NCI-H460 (cell line): ENCODE results near the gene CAMKV. TPM values are rescaled to one million over a fixed set of nuclear protein-coding genes. Genes with fewer than 3 reads are reported as not detected.
"Not testable (repeated sequence)": the region's sequence is repeated elsewhere in the genome, so short reads cannot be mapped to it uniquely, and the experiment has no call there.

Experiments
- DNase-seq: peaks from one replicate; pipeline ENCODE4 v3.0.0-alpha.2; 2016; ENCODE audit warnings: low read depth; ENCODE audit errors: extremely low read depth
- polyA plus RNA-seq: library from polyadenylated mRNA; depleted of rRNA; stranded (reverse); fragments of >200 nt; gene quantifications from 2 replicates; pipeline ENCODE4 v1.2.3, GENCODE V29; 2014; cell fraction: nucleus; rRNA removed
- total RNA-seq: library from RNA; depleted of rRNA; stranded (reverse); fragments of >200 nt; shearing (Covaris generic); gene quantifications from 2 replicates; pipeline ENCODE4 v1.2.3, GENCODE V29; 2014; rRNA removed

Gene CAMKV, protein sequence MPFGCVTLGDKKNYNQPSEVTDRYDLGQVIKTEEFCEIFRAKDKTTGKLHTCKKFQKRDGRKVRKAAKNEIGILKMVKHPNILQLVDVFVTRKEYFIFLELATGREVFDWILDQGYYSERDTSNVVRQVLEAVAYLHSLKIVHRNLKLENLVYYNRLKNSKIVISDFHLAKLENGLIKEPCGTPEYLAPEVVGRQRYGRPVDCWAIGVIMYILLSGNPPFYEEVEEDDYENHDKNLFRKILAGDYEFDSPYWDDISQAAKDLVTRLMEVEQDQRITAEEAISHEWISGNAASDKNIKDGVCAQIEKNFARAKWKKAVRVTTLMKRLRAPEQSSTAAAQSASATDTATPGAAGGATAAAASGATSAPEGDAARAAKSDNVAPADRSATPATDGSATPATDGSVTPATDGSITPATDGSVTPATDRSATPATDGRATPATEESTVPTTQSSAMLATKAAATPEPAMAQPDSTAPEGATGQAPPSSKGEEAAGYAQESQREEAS
- total RNA-seq: 0.26 TPM in 1 of 2 replicates, not detected in the other
- 0.18 and 0.47 TPM in 2 replicates for polyA plus RNA-seq

DNA sequence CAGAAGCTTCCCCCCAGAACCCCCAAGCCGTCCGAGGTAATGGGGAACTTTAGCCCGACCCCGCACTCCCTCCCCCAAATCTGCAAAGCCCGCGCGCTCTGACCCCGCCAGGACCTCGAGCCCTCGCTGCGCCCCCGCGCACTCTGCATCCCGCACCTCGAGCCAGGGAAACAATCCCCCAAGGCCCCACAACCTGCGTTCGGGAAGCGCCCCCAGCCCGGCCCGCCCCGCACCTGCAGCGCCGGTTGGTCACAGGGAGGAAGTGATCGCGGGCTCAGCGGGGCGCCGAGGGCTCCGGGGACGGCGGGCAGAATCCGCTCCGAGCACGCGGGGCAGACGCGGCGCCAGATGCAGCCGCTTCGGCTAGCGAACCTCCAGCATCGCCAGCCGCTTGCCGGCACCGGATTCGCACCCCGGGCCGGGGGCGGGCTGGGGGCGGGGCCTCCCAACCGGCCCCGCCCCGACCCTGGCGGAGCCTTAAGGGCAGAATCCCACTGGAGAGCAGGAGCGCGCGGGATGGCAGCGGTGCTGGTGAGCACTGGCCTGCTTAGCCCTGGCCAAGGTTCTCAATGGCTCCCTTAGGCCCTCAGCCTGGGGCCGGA lies at the start of gene CAMKV:
TSS of gene CAMKV (minus strand) at position 382 of the 602 bp plus-strand sequence. CDS start 7,518 bp downstream, outside the sequence.
- no peak for DNase-seq

DNA sequence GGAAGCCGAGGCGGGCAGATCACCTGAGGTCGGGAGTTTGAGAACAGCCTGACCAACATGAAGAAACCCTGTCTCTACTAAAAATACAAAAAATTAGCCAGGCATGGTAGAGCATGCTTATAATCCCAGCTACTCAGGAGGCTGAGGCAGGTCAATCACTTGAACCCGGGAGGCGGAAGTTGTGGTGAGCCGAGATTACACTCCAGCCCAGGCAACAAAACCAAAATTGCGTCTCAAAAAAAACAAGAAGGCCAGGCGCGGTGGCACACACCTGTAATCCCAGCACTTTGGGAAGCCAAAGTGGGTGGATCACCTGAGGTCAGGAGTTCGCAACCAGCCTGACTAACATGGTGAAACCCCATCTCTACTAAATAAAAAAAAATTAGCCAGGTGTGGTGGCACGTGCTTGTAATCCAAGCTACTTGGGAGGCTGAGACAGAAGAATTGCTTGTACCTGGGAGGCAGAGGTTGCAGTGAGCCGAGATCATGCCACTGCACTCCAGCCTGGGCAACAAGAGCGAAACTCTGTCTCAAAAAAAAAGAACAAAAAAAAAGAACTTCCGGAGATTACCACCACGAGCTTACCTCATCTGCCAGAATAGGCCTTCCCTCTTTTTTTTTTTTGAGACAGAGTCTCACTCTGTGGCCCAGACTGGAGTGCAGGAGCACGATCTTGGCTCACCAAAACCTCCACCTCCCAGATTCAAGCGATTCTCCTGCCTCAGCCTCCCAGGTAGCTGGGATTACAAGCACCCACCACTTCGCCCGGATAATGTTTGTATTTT lies 48.3 kb upstream of the CAMKV start:
- not testable (repeated sequence) for DNase-seq

DNA sequence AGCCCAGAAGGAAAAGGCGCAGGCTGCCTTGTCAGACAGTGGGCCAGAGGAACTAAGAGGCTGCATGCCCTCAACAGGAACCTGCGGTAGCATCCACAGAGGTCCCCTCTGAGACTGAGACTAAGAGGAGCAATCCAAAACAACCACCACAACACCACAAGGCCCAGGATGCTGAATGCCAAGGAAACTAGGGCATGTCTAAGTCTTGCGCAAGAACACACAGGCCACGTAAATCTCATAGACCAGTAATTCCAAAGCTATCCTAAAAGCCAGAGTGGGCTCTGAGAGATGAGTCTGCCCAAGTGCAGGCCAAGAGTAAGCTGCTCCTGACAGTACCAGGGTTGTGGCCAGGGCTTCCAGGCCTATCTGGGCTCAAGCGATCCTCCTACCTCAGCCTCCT lies 47.0 kb upstream of the CAMKV start:
- DNase-seq: no peak

DNA sequence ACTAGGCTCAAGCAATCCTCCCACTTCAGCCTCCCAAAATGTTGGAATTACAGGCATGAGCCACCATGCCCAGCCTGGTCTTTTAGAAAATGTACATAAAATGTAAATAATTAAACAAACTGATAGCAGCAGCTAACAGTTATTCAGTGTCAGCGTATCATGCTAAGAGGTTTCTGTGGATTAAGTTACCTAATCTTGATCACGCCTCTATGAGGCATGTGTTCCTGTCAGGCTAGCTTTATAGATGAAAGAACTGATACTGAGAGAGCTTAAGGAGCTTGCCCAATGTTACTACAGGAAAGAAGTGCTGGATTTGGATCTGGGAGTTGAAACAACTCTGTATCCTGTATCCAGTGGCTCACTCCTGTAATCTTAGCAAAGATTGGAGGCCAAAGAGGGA lies 45.2 kb upstream of the CAMKV start:
- DNase-seq: no peak

DNA sequence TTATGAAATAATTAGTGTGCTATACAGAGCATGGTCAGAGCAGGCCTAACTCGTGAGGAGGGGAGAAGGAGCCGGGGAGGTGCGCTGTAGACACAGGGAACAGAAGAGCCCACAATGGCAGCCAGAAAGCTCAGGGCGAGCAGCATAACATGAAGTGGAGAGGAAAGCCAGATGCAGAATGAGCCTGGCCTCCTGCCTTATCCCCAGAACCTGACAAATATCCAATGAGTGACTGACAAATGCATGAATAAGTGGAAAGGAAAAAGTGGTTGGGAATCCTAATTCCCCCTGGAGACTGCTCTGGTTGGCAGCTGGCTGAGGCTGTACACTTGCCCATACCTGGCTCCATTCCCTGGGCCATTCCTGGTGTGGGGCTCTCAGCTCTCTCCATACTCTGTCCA lies 43.2 kb upstream of the CAMKV start:
- no peak for DNase-seq

DNA sequence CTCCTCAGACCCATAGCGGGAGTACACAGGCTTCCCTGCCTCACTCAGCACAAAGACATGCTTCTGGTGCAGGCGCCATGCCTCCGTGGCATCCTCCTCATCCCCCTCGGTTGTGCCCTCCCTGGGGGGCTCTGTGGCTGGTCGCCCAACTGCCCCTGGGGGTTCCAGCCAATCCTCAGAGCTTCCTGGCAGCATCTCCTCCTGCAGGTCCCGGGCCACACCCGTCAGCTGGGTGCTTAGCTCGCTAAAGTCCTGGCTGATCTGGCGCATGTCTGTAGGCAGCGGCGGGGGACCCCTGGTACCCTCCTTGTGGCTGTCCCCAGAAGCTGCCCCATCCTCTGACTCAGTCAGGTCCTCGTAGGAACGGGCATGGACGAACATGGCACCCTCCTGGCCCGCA lies 41.9 kb upstream of the CAMKV start:
- no peak for DNase-seq

DNA sequence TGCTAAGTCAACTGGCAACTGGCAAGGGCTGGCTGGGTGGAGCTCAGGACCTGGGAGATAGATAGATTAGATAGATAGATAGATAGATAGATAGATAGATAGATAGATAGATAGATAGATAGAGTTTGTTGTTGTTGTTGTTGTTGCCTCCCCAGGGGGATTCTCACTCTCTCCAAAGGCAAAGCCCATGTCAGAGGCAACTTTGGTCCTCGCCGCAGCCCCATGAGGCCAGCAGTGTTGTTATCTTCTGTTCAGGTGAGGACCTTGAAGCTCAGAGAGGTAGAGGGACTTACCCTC lies 41.4 kb upstream of the CAMKV start:
- DNase-seq: no peak

DNA sequence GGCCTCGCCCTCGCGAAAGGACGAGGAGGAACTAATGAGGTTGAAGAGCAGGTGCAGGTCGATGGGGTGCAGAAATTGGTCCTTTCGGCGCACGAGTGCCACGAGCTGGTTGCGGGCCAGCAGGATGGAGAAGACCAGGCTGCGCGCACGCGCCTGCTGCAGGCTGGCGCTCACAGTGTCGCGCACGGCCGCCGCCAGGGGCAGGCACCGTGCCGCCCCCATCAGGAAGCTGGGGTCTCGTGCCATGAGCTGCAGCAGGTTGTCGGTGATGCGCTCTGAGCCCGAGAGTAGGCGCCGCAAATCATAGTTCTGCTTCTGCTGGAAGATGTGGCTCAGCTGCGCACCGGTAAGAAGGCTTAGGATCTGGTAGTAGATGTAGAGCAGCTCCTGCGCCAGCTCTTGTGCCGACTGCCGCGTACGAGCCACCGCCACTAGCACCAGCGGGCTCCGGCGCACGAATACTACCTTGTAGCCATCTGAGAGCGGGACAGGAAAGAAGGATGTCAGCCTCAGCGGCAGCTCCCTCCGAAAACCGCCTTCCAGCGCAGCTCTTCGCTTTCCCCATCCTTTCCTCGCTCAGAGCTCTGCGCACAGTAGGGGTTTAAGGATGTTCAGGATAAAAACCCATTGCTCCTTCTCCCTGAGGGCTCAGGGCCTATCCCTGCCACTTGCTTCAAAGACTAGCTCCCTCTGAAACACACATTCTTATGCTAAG lies 40.9 kb upstream of the CAMKV start:
- DNase-seq: no peak

DNA sequence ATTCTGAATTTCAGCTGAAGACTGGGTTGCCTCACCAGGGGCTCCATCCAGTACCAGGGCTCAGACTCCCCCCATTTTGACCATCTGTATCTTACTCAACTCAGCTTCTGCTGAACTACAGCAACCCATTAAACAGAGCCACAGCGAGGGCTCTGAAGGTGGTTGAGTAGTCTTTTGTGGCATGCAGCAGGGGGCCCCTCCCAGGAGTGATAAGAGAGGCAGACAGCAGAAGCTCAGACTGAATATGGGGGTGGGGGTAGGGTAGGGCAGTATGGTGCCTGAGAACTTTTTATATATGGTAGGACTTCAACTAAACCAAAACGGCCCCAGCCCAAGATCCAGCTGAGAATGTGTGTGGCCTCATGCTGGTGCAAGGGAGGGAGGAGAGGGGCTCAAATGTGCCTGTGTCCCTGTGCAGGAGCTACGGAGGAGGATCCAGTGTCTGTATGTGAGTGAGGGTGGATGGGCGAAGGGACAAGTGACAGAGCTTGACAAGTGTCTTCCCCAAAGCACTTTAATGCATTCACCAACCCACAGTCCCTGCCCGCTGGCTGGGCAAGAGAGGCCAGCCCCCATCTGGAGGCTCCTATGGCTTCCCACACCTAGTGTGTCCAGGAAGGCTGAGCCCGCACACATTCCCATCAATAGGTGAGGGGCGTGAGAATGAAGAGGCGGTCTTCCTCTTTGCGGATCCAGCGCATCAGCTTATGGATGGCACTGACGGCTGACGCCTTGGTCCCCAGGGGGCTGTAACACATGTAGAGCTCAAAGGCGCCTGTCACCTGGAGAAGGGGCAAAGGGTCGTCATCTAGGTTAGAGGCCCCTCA lies 38.9 kb upstream of the CAMKV start:
- DNase-seq: no peak

DNA sequence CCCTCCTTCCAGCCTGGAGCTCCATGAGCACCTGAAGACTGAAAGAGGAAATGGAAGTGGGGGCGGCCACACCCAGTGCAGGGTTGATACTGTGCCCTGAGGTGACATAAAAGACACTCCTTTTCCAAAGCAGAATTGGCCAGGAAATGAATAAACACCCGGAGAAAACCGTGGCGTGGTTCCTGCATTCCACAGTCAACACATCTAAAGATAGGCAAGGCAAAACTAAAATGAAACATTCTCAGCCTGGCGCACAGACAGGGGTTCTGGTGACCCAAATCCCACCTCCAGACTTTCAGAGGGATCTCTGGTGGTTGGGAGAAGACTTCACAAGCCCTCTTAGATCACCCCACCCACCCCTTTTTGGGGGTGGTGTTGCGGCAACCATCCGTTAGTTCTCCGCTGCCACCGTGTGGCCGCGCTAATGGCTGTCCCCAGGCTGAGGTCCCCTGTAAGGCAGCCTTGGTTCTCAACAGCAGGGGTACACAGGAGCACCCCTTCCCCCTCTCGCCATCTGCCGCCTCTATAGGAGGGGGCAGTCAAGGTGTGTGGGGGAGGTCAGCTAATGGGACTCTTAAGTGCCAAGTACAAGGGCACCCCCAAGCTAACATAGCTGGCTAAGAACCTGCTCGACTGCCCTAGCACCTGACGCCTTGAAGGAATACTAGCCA lies 36.5 kb upstream of the CAMKV start:
- DNase-seq: peak; percentile 29

DNA sequence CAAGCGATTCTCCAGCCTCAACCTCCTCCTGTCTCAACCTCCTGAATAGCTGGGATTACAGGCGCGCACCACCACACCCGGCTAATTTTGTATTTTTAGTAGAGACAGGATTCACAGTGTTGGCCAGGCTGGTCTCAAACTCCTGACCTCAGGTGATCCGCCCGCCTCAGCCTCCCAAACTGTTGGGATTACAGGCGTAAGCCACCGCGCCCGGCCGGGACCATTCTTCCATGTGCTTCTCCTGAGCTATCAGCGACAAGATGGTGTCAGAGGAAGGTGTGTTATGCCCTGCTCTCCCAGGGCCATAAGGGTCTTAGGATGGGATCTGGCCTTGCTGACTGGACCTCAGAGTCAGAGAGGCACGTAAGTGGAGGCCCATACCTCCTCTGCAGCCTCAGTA lies 34.7 kb upstream of the CAMKV start:
- DNase-seq: not testable (repeated sequence)

DNA sequence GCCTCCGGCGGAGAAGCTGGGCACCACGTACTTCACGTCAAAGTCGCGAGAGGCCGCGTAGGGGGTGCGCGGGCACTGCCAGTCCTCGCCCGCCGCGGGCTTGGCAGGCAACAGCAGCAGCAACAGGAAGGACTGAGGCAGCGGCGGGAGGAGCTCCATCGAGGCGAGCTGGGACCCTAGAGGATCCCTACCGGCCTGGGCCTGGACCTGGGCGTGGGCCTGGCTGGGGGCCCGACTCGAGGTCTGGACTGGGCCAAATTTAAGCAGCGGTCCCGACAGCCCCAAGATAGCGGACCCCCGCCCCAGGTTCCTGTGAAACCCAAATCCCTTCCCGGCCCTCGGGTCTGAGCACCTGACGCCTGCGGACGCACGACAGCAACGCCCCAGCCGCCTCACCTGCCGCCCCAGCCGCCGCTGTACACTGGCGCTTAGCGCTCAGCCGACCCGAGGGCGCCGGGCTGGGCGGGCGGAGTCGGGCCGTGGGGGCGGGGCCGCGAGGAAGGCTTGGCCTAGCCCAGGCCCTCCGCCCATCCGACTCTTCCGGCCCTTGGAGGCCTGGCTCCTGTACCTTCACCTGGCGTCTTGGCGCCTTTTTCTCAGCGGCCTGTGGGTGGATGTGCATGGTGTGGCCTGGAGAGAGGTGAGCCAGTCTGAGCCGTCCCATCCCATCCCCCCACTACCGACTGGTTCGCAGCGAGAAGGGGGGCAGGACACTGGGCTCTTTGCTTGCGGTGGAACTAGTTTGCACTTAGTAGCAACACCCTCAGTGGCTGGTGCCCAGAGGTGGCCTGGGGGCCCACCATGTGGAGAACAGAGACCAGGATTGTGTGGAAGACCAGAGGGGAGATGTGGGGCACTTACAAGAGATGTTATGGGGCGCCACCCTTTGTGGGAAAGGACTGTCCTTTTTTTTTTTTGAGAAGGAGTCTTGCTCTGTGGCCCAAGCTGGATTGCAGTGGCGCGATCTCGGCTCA lies 34.0 kb upstream of the CAMKV start, which contains the start of gene MST1R:
TSS of gene MST1R (minus strand) at position 423 of the 974 bp plus-strand sequence. CDS start at position 159, 264 bp downstream.
- DNase-seq: peak; percentile 40

DNA sequence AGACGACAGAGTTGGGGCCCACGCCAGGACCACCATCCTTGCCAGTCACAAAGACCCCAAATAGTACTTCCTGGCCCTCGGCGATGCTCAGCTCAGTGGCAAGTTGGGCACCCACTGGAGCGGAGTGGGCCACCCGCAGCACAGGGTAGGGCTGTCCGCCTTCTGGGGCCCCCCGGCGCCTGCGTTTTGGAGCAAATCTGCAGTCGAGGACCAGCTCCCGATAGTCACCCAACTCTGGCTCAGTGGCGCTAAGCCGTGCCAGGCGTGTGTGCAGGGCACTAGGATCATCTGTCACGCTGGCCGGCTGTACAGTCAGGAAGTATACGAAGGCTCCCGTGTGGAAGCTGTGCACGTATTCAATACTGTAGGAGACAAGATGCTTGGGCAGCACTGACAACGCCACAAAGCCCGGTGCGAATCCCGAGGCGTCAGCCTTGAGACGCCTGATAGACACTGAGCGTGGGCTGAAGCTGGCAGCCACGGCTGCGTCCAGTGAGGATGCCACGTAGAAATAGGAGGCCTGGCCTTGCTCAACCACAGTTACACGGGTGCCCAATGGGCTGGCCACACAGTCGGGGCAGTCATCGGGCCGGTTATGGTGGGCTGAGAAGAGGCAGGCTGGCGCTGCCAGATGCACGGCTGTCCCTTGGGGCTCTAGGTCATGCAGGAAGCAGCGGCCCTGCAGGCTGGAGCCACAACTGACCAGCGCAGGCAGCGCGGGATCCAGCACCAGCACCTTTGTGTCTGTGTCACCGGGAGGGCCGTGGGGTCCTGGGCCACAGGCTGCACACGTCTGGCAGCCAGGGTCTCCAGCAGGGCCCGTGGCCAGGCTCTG lies 33.0 kb upstream of the CAMKV start:
- no peak for DNase-seq

DNA sequence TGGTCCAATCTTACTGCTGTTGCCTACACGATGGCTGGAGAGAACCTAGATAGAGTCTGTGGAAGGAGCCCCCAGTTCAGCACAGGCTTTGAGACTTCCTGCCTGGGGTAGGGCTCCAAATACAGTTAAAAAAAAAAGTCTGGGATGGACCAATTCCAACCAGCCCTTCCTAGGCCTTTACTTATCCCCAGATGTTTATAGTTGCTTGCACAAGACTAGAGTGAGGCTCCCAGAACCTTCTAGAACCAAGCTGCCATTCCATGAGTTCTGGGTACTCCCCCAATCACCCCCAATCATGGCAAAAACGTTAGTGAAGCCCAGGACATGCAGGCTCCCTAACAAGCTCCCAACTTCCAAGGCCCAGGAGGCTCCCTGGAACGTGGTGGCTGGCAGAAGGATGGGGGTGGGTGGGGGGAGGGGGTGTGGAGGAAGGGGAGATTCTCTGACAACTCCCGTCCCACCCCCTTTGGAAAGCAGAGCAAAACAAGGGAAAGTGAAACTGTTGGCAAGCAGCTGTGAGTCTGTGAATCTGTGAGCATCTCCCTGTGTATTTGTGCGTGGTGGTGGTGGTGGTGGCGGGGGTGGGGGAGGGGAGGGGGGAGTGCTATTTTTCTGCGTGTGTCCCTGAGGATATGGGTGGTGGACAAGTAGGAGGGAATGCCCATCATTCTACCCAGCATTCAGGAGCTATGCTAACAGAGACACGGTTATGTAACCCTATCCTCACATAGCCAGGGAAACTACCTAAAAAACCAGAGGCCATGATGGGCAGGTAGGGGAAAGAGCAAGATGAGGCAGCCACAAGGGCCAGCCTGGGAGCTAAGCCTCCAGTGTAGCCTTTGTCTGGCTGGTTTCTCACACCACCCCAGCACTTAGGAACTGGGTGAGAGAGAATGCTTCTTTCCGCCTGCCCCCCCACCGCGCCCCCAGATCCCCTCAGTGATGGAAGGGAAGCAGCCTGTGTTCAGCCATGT lies 31.9 kb upstream of the CAMKV start:
- no peak for DNase-seq

DNA sequence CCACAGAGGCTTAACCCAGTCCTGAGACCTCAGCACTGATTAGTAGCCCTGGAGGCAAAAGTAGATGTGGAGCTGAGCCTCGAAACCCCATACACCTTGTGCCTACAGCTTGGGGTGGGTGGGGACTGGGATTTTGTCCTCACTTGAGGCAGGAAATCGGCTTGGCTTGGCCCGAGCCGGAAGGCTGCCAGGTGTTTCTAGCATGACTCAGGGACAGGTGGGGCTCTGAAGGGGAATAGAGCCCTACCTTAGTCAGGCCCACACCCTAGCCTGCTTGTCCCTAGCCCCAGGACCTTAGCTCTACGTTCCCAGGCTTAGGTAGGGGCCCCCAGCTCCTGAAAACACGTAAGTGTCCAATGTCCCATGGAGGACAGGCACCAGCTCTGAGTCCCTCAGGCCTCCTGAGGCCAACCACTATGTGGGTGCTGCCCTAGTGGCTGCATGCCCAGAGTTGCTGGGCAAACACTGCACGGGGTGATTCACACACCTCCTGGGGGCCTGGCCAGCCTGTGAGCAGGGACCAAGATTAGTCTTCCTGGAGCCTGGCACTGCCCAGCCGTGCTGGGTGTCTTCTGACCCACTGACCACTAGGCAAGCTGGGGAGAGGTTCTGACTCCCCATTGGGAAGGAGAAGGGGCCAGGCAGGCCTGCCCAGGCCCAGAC lies 30.9 kb upstream of the CAMKV start:
- DNase-seq: peak; percentile 27
